ENCODE measurements around the gene NRIP2. TPM values are rescaled to one million over a fixed set of nuclear protein-coding genes. Genes with fewer than 3 reads are reported as not detected.

NRIP2 gene
- total RNA-seq, 1 experiment from 2014 or later, result not detected

- POLR2A ChIA-PET, result no interaction called here
- Histone ChIP-seq H3K36me3 (ENCODE audit: control insufficient read depth, insufficient read depth, low read length) (no peaks in the 10 kb centered on the region), H3K4me1 (ENCODE audit: control insufficient read depth, insufficient read depth, low read length) (no peaks in the 10 kb centered on the region), H3K27me3 (ENCODE audit: control insufficient read depth, insufficient read depth, low read length) (no peaks in the 10 kb centered on the region), H3K27ac (ENCODE audit: low read length) (no peak overlapping the region), H3K4me3 (ENCODE audit: low read depth in 2 of 2, low read length in 2 of 2) (no peak overlapping the region), H3K9me3 (ENCODE audit: control insufficient read depth, insufficient read depth, low read depth, low read length) (no peaks in the 10 kb centered on the region)
- DNase-seq (ENCODE audit: low read depth, low spot score) (no peak), ATAC-seq (peak; percentile 26; the same call in 1 of the 2 replicates)
- in situ Hi-C loops (cut with HindIII; ENCODE audit: low pct_unique_long_range_greater_than_20kb, low sequenced_read_pairs), result no loop called here
- TF ChIP-seq REST (IDR thresholded peaks at IDR 0.05; ENCODE audit: insufficient read depth in 1 of 2, low read depth in 2 of 2, low read length in 1 of 2), result no peak
- TF ChIP-seq SIN3A (IDR thresholded peaks at IDR 0.05; ENCODE audit: borderline replicate concordance, insufficient read depth, low read depth, low read length), result no peak
- TF ChIP-seq POLR2AphosphoS5 (IDR thresholded peaks at IDR 0.05; ENCODE audit: low read depth, low read length), result no peak
- no TSS peak for BruUV-seq (replicated peaks)
- CTCF ChIA-PET, result no interaction called here
- intact Hi-C loops (cut with micrococcal nuclease; ENCODE audit: unreplicated experiment), result no loop called here
Measured at GRCh38 chr12:2841056-2841650, 6.3 kb upstream of the NRIP2 start.

DNA sequence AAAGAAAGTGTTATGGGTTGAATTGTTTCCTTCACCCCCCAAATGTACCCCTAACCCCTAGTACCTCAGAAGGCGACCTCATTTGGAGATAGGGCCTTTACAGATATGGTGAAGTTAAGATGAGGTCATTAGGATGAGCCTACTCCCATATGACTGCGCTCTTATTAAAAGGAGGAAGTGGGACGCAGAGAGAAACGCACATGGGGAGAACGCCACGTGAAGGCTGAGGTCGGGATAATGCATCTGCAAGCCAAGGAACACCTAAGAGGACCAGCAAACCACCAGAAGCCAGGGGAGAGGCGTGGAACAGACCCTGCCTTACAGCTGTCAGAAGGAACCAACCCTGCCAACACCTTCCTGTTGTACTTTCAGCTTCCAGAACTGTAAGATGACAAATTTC is 1.7 kb upstream of the NRIP2 start:
- Histone ChIP-seq H3K27ac (ENCODE audit: low read length) (no peak overlapping the region), H3K4me3 (ENCODE audit: low read depth in 2 of 2, low read length in 2 of 2) (no peak overlapping the region), H3K27me3 (ENCODE audit: control insufficient read depth, insufficient read depth, low read length) (no peaks in the 10 kb centered on the region), H3K36me3 (ENCODE audit: control insufficient read depth, insufficient read depth, low read length) (no peaks in the 10 kb centered on the region), H3K4me1 (ENCODE audit: control insufficient read depth, insufficient read depth, low read length) (no peaks in the 10 kb centered on the region), H3K9me3 (ENCODE audit: control insufficient read depth, insufficient read depth, low read depth, low read length) (no peaks in the 10 kb centered on the region)
- no TSS peak for BruUV-seq (replicated peaks)
- TF ChIP-seq TCF7L2 (IDR thresholded peaks at IDR 0.05; ENCODE audit: low read depth, low read length) (no peak), SIN3A (IDR thresholded peaks at IDR 0.05; ENCODE audit: borderline replicate concordance, insufficient read depth, low read depth, low read length) (no peak)
- no peak for DNase-seq (ENCODE audit: low read depth, low spot score)
- ChIA-PET CTCF (no interaction called here), POLR2A (no interaction called here)
- ATAC-seq, result no peak
- intact Hi-C loops (cut with micrococcal nuclease; ENCODE audit: unreplicated experiment), result no loop called here
- in situ Hi-C loops (cut with HindIII; ENCODE audit: low pct_unique_long_range_greater_than_20kb, low sequenced_read_pairs), result no loop called here

GRCh38 chr12:2835691-2836403 is 1.0 kb upstream of the NRIP2 start:
- Histone ChIP-seq H3K9me3 (ENCODE audit: control insufficient read depth, insufficient read depth, low read depth, low read length) (no peaks in the 10 kb centered on the region), H3K36me3 (ENCODE audit: control insufficient read depth, insufficient read depth, low read length) (no peaks in the 10 kb centered on the region), H3K27me3 (ENCODE audit: control insufficient read depth, insufficient read depth, low read length) (no peaks in the 10 kb centered on the region), H3K27ac (ENCODE audit: low read length) (no peak overlapping the region), H3K4me3 (ENCODE audit: low read depth in 2 of 2, low read length in 2 of 2) (no peak overlapping the region), H3K4me1 (ENCODE audit: control insufficient read depth, insufficient read depth, low read length) (no peaks in the 10 kb centered on the region)
- TF ChIP-seq SIN3A (IDR thresholded peaks at IDR 0.05; ENCODE audit: borderline replicate concordance, insufficient read depth, low read depth, low read length), result no peak
- no peak for TF ChIP-seq POLR2AphosphoS5 (IDR thresholded peaks at IDR 0.05; ENCODE audit: low read depth, low read length)
- TF ChIP-seq REST (IDR thresholded peaks at IDR 0.05; ENCODE audit: insufficient read depth in 1 of 2, low read depth in 2 of 2, low read length in 1 of 2), result no peak
- TF ChIP-seq TCF7L2 (IDR thresholded peaks at IDR 0.05; ENCODE audit: low read depth, low read length), result no peak
- TF ChIP-seq, protein P1, sequence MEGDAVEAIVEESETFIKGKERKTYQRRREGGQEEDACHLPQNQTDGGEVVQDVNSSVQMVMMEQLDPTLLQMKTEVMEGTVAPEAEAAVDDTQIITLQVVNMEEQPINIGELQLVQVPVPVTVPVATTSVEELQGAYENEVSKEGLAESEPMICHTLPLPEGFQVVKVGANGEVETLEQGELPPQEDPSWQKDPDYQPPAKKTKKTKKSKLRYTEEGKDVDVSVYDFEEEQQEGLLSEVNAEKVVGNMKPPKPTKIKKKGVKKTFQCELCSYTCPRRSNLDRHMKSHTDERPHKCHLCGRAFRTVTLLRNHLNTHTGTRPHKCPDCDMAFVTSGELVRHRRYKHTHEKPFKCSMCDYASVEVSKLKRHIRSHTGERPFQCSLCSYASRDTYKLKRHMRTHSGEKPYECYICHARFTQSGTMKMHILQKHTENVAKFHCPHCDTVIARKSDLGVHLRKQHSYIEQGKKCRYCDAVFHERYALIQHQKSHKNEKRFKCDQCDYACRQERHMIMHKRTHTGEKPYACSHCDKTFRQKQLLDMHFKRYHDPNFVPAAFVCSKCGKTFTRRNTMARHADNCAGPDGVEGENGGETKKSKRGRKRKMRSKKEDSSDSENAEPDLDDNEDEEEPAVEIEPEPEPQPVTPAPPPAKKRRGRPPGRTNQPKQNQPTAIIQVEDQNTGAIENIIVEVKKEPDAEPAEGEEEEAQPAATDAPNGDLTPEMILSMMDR (IDR thresholded peaks at IDR 0.05), result no peak
- ATAC-seq (no peak), DNase-seq (ENCODE audit: low read depth, low spot score) (no peak)
- POLR2A ChIA-PET, result no interaction called here
- in situ Hi-C loops (cut with HindIII; ENCODE audit: low pct_unique_long_range_greater_than_20kb, low sequenced_read_pairs), result no loop called here
- CTCF ChIA-PET, result no interaction called here
- BruUV-seq (replicated peaks), result no TSS peak
- intact Hi-C loops (cut with micrococcal nuclease; ENCODE audit: unreplicated experiment), result no loop called here

Data from Panc1 (cell line).